ENCODE data around the gene SYT13.

GRCh38 chr11:45288339-45288738, 2.2 kb upstream of the SYT13 start:
- TF ChIP-seq GATA2 (IDR thresholded peaks at IDR 0.05; ENCODE audit: low read depth, low read length) (no peak), GATA3 (IDR thresholded peaks at IDR 0.05; ENCODE audit: low read depth, low read length) (no peak)

Data from SH-SY5Y (cell line).